Naive thymus-derived CD8-positive, alpha-beta T cell (primary cell): ENCODE measurements around the gene ZBTB7C. TPM values are rescaled to one million over a fixed set of nuclear protein-coding genes. Genes with fewer than 3 reads are reported as not detected.

ENCODE experiments used
- ATAC-seq, 2 donors: fragments of 150-1000 bp; cut with Tn5 transposase in 1 of 2; sonication (Bioruptor Pico), chemical (Tn5 transposase) in 1 of 2; 1 replicate in 1 of 2; 2 replicates in 1 of 2; pipeline ENCODE4 v1.10.0; 2021; ENCODE audit warnings: mild to moderate bottlenecking in 2 of 2, moderate library complexity in 2 of 2
- POLR2A ChIA-PET: fragments of 350-600 bp; sonication (Branson Sonifier 250); formaldehyde crosslinking; loops from one replicate; lab custom pipeline; 2021; ENCODE audit warnings: antibody characterized with exemption; lab: Charles Lee
- DNase-seq, 10 donors: peaks; one replicate each; pipeline versions ENCODE4 v3.0.0 to v3.0.0-alpha.2; 2020 to 2022
- H3K27ac Mint-ChIP-seq, 10 donors: one replicate each; pipeline ENCODE4 v1.8.0; 2020 to 2022; ENCODE audit warnings: mild to moderate bottlenecking in 10 of 10, mixed read lengths in 10 of 10, moderate library complexity in 4 of 10, inconsistent platforms in 1 of 10
- H3K27me3 Mint-ChIP-seq, 5 donors: one replicate each; pipeline ENCODE4 v1.8.0; 2021 to 2022; ENCODE audit warnings: mixed read lengths in 5 of 5
- H3K36me3 Mint-ChIP-seq, 3 donors: one replicate each; pipeline ENCODE4 v1.8.0; 2020 to 2022; ENCODE audit warnings: mixed read lengths in 3 of 3, mild to moderate bottlenecking in 2 of 3, inconsistent platforms in 1 of 3
- H3K4me1 Mint-ChIP-seq, 4 donors: one replicate each; pipeline ENCODE4 v1.8.0; 2021 to 2022; ENCODE audit warnings: mixed read lengths in 4 of 4
- H3K4me3 Mint-ChIP-seq, 10 donors: one replicate each; pipeline ENCODE4 v1.8.0; 2020 to 2022; ENCODE audit warnings: mild to moderate bottlenecking in 10 of 10, mixed read lengths in 10 of 10, moderate library complexity in 6 of 10, inconsistent platforms in 1 of 10
- H3K9me3 Mint-ChIP-seq, 9 donors: one replicate each; pipeline ENCODE4 v1.8.0; 2020 to 2022; ENCODE audit warnings: mixed read lengths in 9 of 9, mild to moderate bottlenecking in 3 of 9, inconsistent platforms in 1 of 9, moderate library complexity in 1 of 9
- polyA plus RNA-seq, 3 donors: library from polyadenylated mRNA; unstranded; fragments of 300-500 nt; fragmentation: Illumina TruSeq; gene quantifications; one replicate each; pipeline ENCODE4 v1.2.3, GENCODE V29; 2021
- total RNA-seq, 8 experiments: library from RNA in 2 of 8; stranded (reverse) in 2 of 8; gene quantifications; one replicate each; pipeline ENCODE4 v1.2.3 and lab custom pipeline; 2021 to 2026

The ZBTB7C gene
- total and polyA plus RNA-seq, 5 experiments from 2014 or later: not detected

DNA sequence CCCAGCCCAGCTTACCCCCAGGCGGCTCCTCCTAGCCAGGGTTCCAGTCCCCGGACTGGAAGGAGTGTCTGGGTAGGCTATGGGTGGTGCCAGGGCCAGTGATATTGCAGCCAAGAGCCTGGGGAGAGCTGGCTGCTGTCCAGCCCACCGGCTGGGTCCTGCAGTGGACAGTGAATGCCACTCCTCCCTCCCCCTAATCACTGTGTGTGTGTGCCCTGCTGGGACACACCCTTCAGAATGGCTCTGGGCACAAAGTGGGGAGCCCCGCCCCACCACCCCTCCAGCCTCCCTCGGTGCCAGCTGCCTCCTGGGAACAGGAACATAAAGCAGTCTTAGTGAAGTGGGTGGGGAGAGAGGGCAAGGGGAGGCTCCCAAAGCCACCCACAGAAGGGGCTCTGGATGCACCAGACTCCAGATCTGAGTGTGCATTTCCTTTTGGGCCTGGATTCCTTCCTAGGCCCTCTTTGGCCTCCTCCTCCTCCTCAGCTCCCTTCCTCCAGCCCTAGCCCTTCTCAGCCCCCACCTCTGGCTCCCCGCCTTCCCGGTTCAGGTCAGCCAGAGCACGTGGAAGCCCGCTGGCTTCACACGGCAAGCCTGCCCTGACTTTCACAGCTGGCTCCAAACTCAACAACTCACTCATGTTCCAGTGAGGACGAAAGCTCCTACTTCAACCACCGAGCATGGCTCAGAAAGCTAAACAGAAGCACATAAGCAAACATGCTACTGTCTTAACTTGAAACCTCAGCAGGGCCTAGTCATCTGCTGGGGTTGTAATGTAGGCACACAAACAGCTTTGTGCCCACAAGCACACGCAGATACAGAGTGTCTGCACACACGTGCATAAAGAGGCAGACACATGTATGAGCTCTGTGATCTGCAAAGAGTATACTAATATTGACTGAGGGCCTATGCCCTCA is 269.5 kb downstream of the ZBTB7C start:
- Mint-ChIP-seq H3K36me3 (no peaks in the 10 kb centered on the region), H3K9me3 (peaks cover 0 to 2% (median 0%) of the 10 kb centered on the region in 9 donors), H3K27me3 (peaks cover 27 to 56% (median 36%) of the 10 kb centered on the region in 5 donors), H3K27ac (no peak overlapping the region), H3K4me3 (no peak overlapping the region), H3K4me1 (peaks cover 1 to 14% (median 12%) of the 10 kb centered on the region in 4 donors)
- DNase-seq (no peak), ATAC-seq (no peak)
- POLR2A ChIA-PET: no interaction called here

DNA sequence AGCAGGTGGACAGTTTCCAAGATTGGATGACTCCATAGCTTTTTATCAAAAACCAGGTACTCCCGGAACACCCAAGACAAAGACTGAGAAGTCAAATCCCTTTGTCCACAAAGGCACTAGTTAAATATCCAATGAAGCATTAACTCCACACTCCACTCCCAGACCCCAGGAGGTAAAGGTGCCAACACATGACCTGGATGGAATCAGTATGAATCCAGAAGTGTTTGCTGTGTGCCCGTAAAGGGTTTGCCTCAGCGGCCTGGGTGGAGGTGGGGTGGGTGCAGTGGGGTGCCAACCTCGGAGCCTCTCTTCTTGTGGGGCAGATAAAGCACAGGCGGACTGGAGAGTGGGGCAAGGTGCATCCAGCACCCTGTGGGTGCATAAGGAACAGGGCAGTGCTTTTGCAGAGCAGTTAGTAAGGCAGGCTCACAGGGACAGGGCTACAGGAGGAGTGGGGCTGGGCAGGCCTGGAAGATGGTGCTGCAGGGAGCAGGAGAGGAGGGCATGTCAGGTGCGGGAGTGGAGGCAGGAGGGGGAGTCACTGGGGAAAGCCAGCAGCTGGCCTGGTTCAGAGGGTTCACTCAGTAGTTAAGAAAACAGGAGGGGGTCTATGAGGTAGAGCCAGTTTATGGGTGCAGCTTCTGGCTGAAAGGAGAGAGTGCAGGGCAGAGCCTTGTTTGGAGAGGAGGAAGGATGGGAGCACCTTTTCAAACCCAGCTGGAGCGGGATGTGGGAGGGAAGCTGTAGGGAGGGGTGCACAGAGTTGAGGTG is 270.3 kb downstream of the ZBTB7C start:
- Mint-ChIP-seq H3K9me3 (peaks cover 0 to 2% (median 0%) of the 10 kb centered on the region in 9 donors), H3K27me3 (peaks cover 27 to 59% (median 41%) of the 10 kb centered on the region in 5 donors), H3K36me3 (no peaks in the 10 kb centered on the region), H3K27ac (peak overlapping the region in 1 of 10 donors; percentile 52), H3K4me1 (peaks cover 1 to 14% (median 12%) of the 10 kb centered on the region in 4 donors), H3K4me3 (no peak overlapping the region)
- DNase-seq (no peak), ATAC-seq (no peak)
- POLR2A ChIA-PET: no interaction called here

DNA sequence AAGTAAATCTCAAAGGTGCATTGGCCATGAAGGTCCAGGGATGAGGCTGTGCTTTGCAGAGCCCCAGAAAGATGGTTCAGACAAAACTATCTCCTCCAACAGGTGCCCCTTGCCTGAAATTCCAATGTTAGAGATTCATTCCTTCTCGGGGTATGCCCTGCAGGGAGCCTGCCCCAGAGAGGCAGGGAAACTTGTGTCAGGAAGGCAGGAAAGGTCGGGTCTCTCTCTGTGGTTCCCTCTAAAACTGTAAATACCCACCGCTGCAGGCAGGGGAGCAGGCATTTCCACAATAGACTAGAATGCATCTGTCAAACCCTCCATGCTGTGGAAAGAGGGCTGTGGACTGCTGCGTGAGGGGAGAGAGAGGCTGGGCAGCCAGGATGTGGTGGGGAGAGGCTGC is 271.0 kb downstream of the ZBTB7C start:
- H3K4me3 Mint-ChIP-seq: peak overlapping the region in 1 of 10 donors; percentile 53
- H3K4me1 Mint-ChIP-seq: peaks cover 1 to 14% (median 12%) of the 10 kb centered on the region in 4 donors
- H3K9me3 Mint-ChIP-seq: peaks cover 0 to 2% (median 0%) of the 10 kb centered on the region in 9 donors
- H3K36me3 Mint-ChIP-seq: no peaks in the 10 kb centered on the region
- POLR2A ChIA-PET: no interaction called here
- no peak for DNase-seq
- ATAC-seq: no peak
- peaks cover 27 to 59% (median 41%) of the 10 kb centered on the region in 5 donors for H3K27me3 Mint-ChIP-seq
- H3K27ac Mint-ChIP-seq: peak overlapping the region in 1 of 10 donors; percentile 53

DNA sequence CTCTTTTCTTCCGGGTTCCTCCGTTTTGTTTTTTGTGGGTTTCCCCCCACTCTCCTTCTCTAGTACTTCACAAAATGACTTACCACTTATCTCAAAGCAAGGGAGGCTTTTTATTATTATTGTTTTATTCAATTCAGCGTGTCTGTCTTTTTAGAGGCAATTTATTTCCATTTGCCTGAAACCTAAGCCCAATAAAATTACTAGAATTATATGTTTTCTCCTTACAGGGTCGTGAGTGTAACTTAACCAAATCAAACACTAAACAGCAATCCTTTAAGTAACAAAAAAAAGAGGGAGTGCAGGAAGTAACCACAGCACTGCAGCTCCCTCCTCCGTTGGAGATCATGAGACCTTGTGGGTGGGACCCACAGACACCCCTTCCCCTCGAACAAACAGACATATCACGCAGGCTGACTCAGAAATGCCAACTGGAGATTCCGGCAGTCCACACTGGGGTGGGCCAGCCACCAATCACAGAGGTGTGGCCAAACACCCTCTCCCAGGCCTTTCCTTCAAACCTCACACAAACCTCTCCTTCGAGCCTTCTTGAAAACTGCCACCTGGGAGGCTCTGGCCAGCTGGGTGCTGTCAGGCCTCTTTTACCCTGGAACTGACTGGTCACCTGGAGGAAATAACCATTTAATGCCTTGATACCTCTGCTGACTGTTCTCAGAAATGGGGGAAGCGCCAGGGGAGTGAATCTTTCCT is 271.7 kb downstream of the ZBTB7C start:
- H3K36me3 Mint-ChIP-seq: no peaks in the 10 kb centered on the region
- POLR2A ChIA-PET: no interaction called here
- H3K4me3 Mint-ChIP-seq: peak overlapping the region in 7 of 10 donors; percentile 47 to 62 (median 54)
- H3K27ac Mint-ChIP-seq: peak overlapping the region in 1 of 10 donors; percentile 53
- ATAC-seq: no peak
- H3K27me3 Mint-ChIP-seq: peaks cover 27 to 55% (median 43%) of the 10 kb centered on the region in 5 donors
- peaks cover 0 to 2% (median 0%) of the 10 kb centered on the region in 9 donors for H3K9me3 Mint-ChIP-seq
- no peak for DNase-seq
- H3K4me1 Mint-ChIP-seq: peaks cover 1 to 14% (median 12%) of the 10 kb centered on the region in 4 donors

DNA sequence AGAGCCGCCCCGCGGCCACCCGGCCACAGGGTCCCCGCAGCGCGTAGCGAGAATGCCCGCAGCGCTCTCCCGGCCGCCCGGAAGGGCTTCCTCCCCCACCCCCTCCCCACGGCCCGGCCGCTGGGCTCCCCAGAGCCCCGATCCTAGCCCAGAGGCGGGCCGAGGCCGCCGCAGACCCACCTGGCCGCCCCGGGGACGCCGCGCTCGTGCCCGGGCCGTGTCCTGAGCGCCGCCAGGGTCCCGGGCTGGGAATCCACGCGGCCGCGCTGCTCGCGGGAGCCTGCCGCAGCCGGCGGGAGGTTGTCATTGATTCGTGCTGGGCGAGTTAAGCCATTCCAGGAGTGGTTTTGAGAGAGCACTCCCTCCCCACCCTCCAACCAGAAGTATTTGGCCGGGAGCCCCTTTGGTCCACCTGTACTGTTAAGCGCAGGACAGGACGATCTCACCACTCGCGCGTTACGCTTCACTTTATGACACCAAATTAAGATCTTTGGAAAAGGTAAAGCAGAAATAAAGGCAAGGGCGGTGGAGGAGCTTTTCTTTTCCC is 272.3 kb downstream of the ZBTB7C start:
- H3K27ac Mint-ChIP-seq: no peak overlapping the region
- ATAC-seq: no peak
- no peaks in the 10 kb centered on the region for H3K36me3 Mint-ChIP-seq
- peaks cover 27 to 55% (median 43%) of the 10 kb centered on the region in 5 donors for H3K27me3 Mint-ChIP-seq
- peaks cover 0 to 2% (median 0%) of the 10 kb centered on the region in 9 donors for H3K9me3 Mint-ChIP-seq
- H3K4me3 Mint-ChIP-seq: peak overlapping the region in 6 of 10 donors; percentile 20 to 62 (median 54)
- peaks cover 1 to 14% (median 12%) of the 10 kb centered on the region in 4 donors for H3K4me1 Mint-ChIP-seq
- POLR2A ChIA-PET: no interaction called here
- no peak for DNase-seq

DNA sequence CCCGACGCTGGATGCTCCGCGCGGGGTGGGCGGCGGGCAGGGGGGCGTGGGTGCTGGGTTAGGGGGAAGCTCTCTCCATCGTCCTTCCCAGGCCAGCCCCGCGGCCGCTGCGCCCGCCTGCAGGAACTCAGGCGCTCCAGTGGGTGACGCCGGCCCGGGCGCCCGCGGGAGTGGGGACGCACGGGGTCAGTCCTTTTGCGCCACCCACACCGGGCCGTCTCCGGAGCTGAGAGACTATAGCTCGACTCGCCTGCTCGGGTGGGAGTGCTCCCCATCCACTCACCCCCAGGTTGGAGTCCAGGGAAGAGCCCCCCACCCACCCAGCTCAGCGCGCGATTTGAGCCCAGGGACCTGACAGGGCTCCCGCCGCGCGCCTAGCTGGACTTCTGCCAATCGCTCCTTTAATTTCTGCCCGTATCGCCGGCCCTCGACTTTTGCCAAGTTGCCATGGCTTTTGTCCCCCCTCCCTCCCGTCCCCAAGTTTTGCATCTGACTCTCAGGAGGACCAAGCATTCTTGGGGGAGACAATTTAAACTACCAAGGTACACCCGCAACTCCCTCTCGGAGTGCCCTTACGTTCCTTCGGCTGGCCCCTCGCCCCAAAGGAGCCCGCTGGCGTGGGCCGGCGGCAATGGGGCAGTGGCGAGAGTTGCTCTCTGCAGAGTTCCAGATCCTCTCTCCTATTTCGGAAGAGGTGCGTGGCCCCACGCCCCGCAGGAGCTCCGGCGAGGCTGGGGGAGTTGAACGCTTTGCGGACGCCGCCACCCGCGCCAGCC is 272.9 kb downstream of the ZBTB7C start:
- peak overlapping the region in 3 of 10 donors; percentile 28 to 38 (median 38) for H3K4me3 Mint-ChIP-seq

DNA sequence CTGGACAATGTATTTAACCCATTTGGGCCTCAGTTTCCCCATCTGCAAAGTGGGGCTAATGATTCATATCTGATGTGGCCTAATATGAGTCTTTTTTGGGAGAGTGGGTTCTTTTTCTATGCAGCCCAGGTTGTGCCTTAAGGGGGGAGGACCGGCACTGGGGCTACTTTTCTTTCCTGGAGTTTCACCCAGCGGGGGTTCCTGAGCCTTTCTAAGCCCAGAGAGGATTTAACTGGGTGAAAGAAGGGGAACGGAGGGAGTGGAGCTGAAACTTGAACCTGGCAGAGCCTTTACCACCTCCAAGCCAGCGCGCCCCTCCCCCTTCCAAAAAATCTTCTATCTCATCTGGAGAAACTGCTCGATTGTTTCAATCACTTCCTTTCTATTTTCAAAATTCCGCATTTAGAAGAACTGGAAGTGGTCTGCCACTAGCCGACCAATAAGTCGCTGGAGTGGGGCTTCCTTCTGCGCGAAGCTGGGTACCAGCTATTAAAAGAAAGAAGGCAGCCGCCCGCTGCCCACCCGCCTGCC is 273.7 kb downstream of the ZBTB7C start:
- peaks cover 0 to 2% (median 0%) of the 10 kb centered on the region in 9 donors for H3K9me3 Mint-ChIP-seq
- H3K4me1 Mint-ChIP-seq: peaks cover 1 to 14% (median 12%) of the 10 kb centered on the region in 4 donors
- peaks cover 24 to 48% (median 40%) of the 10 kb centered on the region in 5 donors for H3K27me3 Mint-ChIP-seq
- ATAC-seq: no peak
- POLR2A ChIA-PET: no interaction called here
- no peaks in the 10 kb centered on the region for H3K36me3 Mint-ChIP-seq
- H3K4me3 Mint-ChIP-seq: peak overlapping the region in 3 of 10 donors; percentile 18 to 38 (median 22)
- H3K27ac Mint-ChIP-seq: no peak overlapping the region
- DNase-seq: no peak

More for the DNA sequence above, 272.9 kb downstream of the ZBTB7C start:
- ATAC-seq (no peak), DNase-seq (no peak)
- Mint-ChIP-seq H3K9me3 (peaks cover 0 to 2% (median 0%) of the 10 kb centered on the region in 9 donors), H3K4me1 (peaks cover 1 to 14% (median 12%) of the 10 kb centered on the region in 4 donors), H3K27me3 (peaks cover 27 to 53% (median 41%) of the 10 kb centered on the region in 5 donors), H3K36me3 (no peaks in the 10 kb centered on the region), H3K27ac (no peak overlapping the region)
- POLR2A ChIA-PET: no interaction called here

DNA sequence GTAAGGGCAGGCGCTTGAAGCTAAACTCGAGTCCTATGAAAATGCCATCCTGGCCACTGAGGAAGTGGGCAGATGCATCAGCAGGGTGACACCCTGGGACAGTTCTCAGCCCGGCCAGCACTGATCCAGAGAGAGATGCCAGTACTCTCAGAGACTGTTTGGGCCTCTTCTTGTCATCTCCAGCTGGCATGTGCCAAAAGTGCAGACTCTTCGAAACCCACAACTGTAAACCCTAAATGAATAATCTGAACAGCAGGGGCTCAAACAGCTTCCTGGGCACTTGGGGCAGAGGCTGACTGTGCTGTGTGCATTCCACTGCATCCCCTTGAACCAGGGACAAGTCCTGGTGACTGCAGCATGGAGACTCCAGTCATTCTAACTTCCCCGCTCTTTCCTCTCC is 274.6 kb downstream of the ZBTB7C start:
- peaks cover 23 to 45% (median 38%) of the 10 kb centered on the region in 5 donors for H3K27me3 Mint-ChIP-seq
- H3K27ac Mint-ChIP-seq: no peak overlapping the region

DNA sequence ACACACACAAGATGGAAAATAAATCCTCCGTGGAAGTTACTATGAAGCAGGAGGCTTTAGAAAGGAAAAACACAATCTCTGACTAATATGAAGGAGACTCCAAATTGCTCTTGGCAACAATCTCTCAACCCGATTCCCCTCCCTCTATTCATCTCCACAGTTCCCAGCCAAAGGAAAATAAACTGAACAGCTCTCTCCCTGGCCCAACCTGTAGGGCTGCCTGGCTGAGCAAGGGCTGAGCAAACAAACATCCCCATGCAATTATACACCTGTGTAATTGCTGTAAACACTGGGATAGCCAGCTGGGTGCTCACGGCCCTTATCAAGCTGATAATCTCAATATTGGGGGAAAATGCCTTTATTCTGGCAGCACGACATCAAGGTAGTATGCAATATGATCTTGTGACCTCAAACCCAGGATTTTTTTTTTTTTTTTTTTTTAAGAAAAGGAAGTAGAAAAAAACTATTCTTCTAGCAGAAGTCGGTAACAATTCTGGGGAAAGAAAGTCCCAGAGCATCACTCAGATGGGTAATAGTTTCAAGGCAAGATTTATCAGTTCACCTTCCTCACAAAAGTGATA is 275.4 kb downstream of the ZBTB7C start:
- Mint-ChIP-seq H3K27me3 (peaks cover 19 to 45% (median 36%) of the 10 kb centered on the region in 5 donors), H3K4me1 (peaks cover 1 to 14% (median 12%) of the 10 kb centered on the region in 4 donors), H3K27ac (no peak overlapping the region), H3K36me3 (no peaks in the 10 kb centered on the region), H3K4me3 (no peak overlapping the region), H3K9me3 (no peaks in the 10 kb centered on the region)
- POLR2A ChIA-PET: no interaction called here
- no peak for DNase-seq
- ATAC-seq: no peak

More for the DNA sequence above, 274.6 kb downstream of the ZBTB7C start:
- no peak overlapping the region for H3K4me3 Mint-ChIP-seq
- H3K4me1 Mint-ChIP-seq: peaks cover 1 to 14% (median 12%) of the 10 kb centered on the region in 4 donors
- H3K36me3 Mint-ChIP-seq: no peaks in the 10 kb centered on the region
- no peaks in the 10 kb centered on the region for H3K9me3 Mint-ChIP-seq
- DNase-seq (no peak), ATAC-seq (no peak)
- POLR2A ChIA-PET: no interaction called here

DNA sequence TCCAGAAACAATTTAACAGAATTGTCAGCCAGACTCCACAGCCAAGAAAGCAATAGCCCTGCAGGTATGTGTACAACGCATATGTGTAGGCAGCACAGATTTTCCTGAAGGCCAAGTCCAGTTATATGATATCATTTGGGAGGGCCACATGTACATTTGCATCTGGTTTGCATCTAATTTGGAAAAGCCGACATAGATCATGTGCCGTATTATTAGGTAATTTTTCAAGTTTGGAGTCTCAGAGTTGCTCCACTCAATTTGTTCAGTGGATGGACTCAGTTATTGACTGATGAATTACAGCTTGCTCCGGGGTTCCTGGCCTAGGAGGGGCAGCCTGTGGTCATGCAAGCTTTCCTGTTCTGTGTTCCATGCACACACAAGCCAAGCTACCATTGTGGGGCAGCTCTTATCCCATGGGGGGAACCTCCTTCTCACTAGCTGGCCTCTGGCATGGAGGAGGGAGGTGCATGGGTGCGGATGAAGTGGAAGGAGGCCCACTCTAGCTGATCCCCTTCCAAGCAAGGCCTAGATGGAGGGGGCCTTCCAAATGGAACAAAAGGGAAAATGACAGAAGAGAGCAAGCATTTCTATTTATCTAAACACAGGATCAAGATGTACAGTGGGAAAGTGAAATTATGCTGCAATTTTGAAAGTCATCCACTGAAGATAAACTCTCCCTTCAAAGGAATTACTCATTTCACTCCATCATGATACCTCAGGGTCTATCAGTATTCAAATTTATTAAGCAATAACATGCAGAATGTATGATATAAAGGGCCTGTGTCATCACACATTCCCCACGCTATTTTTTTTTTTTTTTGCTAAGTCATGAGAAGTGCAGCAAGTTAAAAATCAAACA is 276.2 kb downstream of the ZBTB7C start:
- Mint-ChIP-seq H3K36me3 (no peaks in the 10 kb centered on the region), H3K27me3 (peaks cover 17 to 45% (median 32%) of the 10 kb centered on the region in 5 donors), H3K4me3 (no peak overlapping the region), H3K4me1 (peaks cover 1 to 12% (median 11%) of the 10 kb centered on the region in 4 donors), H3K27ac (no peak overlapping the region), H3K9me3 (no peaks in the 10 kb centered on the region)
- POLR2A ChIA-PET: no interaction called here
- ATAC-seq: no peak
- DNase-seq: no peak
